ENCODE results near the gene IL1R2. TPM values are rescaled to one million over a fixed set of nuclear protein-coding genes. Genes with fewer than 3 reads are reported as not detected.

Gene IL1R2
- total and polyA plus RNA-seq, 2 experiments from 2014 or later, result 0.22 to 1.2 TPM

DNA sequence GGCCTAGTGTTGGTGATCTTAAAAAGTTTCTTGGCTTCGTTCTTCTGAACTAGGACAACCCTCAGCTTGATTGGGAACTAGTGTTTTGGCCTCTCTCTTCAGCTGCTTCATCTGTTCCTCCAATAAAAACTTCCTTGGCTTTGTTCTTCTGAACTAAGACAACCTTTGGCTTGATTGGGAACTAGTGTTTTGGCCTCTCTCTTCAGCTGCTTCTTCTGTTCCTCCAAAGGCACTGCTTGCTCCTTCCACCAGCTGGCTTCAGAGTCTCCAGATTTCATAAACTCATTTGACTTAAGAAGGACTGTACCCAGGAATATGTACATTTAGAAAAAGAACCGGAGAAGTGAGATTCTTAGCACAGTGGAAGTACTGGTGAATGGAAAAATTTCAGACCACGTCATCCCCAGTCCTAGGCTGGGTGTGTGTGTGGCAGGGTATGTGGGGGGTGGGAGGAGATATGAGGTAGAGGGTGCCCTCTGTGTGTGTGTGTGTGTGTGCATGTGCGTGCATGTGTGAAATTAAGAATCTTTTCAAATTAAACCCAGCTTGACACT, 20.4 kb downstream of the IL1R2 start:
- no peaks in the 10 kb centered on the region for H3K9me3 ChIP-seq (ENCODE audit: low read depth)
- no peaks in the 10 kb centered on the region for H3F3A ChIP-seq (ENCODE audit: insufficient read depth)
- 61 to 65% methylated on average over 4 of the region's 4 CpGs for WGBS, 2 experiments (ENCODE audit: low coverage in 1 of 2, low lambda C conversion rate in 2 of 2, missing lambda C conversion rate in 2 of 2)
- H3K79me2 ChIP-seq (ENCODE audit: insufficient read depth), result no peaks in the 10 kb centered on the region
- TF ChIP-seq EZH2 (IDR thresholded peaks at IDR 0.05; ENCODE audit: insufficient read depth, poor library complexity, severe bottlenecking) (no peak), EZH2phosphoT487 (IDR thresholded peaks at IDR 0.05; ENCODE audit: insufficient read depth, low read depth) (no peak)
- no peaks in the 10 kb centered on the region for H4K20me1 ChIP-seq (ENCODE audit: insufficient read depth)
- H3K9me2 ChIP-seq (ENCODE audit: insufficient read depth), result no peaks in the 10 kb centered on the region
- no peak overlapping the region for H2AFZ ChIP-seq
- H3K27me3 ChIP-seq (replicated peaks; ENCODE audit: insufficient read depth), result no peaks in the 10 kb centered on the region
- in situ Hi-C loops (cut with MboI), result loop anchor here (25.0 kb wide), 1 partner anchor 425 kb away; no protein-coding TSS in a partner anchor
- no peak overlapping the region for H3K27ac ChIP-seq
- DNase-seq, result no peak
- no peaks in the 10 kb centered on the region for H3K4me1 ChIP-seq (ENCODE audit: insufficient read depth)
- no peak overlapping the region for H3K9ac ChIP-seq
- H3K4me3 ChIP-seq, result no peak overlapping the region
- no peaks in the 10 kb centered on the region for H3K36me3 ChIP-seq (ENCODE audit: low read depth)
- H3K4me2 ChIP-seq (ENCODE audit: unreplicated experiment), result no peak overlapping the region

DNA sequence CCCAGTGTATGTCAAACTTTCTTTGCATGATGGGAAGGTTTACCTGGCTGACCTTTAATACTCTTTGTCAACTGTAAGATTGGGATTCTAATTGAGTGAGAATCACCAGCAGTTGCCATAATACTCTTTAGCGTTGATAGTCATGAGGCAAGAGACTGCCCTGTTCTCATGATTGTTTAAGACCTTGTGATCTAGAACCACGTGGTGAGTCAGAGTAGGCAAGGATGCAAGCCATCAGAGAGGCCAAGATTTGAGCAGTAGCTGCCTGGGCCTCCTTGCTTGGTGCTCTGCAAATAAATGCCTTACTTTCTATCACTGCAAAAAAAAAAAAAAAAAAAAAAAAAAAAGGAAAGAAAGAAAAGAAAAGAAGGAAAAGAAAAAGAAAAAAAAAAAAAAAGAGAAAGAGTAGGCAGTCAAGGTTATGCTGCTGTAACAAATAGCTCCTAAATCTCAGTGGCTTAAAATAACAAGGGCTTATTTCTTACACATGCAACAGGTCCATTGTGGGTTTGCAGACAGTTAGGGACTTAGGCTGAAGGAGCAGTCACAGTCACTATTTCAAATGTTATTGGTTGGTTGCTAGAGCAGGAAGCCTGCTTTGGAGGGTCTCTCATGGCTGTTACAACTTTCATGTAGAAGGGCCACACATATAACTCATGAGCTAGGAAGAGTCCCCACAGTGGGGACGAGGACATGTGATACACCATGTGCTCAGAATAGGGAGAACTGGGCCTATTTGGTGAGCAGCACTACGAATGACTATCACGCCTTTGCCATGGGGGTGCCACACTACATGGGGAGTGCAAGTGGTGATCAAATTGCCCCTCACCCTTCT, 21.7 kb downstream of the IL1R2 start:
- peaks cover 5% of the 10 kb centered on the region for H3F3A ChIP-seq (ENCODE audit: insufficient read depth)
- peaks cover under 1% of the 10 kb centered on the region for H3K4me1 ChIP-seq (ENCODE audit: insufficient read depth)
- no peak for TF ChIP-seq EZH2 (IDR thresholded peaks at IDR 0.05; ENCODE audit: insufficient read depth, poor library complexity, severe bottlenecking)
- TF ChIP-seq EZH2phosphoT487 (IDR thresholded peaks at IDR 0.05; ENCODE audit: insufficient read depth, low read depth), result no peak
- H3K79me2 ChIP-seq (ENCODE audit: insufficient read depth), result no peaks in the 10 kb centered on the region
- no peaks in the 10 kb centered on the region for H3K9me3 ChIP-seq (ENCODE audit: low read depth)
- H4K20me1 ChIP-seq (ENCODE audit: insufficient read depth), result no peaks in the 10 kb centered on the region
- no peaks in the 10 kb centered on the region for H3K9me2 ChIP-seq (ENCODE audit: insufficient read depth)
- H3K9ac ChIP-seq, result no peak overlapping the region
- no peaks in the 10 kb centered on the region for H3K36me3 ChIP-seq (ENCODE audit: low read depth)
- H3K4me3 ChIP-seq, result no peak overlapping the region
- 68 to 72% methylated on average over 5 of the region's 5 CpGs for WGBS, 2 experiments (ENCODE audit: low coverage in 1 of 2, low lambda C conversion rate in 2 of 2, missing lambda C conversion rate in 2 of 2)
- H3K4me2 ChIP-seq (ENCODE audit: unreplicated experiment), result no peak overlapping the region
- no peak overlapping the region for H2AFZ ChIP-seq
- peak; percentile 35 for DNase-seq
- H3K27ac ChIP-seq, result no peak overlapping the region
- no peaks in the 10 kb centered on the region for H3K27me3 ChIP-seq (replicated peaks; ENCODE audit: insufficient read depth)
- in situ Hi-C loops (cut with MboI), result loop anchor here (25.0 kb wide), 1 partner anchor 424 kb away; no protein-coding TSS in a partner anchor

DNA sequence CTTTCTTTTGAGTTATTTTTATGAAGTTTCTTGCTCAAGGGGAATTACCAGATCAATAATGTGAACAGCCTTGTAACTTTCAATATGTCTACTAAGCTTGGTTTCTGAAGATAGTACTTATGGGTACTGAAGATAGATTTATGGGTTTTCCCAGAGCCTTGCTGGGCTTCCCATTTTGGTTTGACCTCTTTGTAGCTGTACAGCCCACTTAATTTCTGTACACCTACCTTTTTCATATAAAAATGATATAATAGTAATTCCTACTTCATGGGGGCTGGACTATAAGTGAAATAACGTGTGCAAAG, 22.2 kb downstream of the IL1R2 start:
- Histone ChIP-seq H2AFZ (no peak overlapping the region), H3K4me3 (no peak overlapping the region), H3K79me2 (ENCODE audit: insufficient read depth) (no peaks in the 10 kb centered on the region), H3K9me2 (ENCODE audit: insufficient read depth) (no peaks in the 10 kb centered on the region), H4K20me1 (ENCODE audit: insufficient read depth) (no peaks in the 10 kb centered on the region), H3K27me3 (replicated peaks; ENCODE audit: insufficient read depth) (no peaks in the 10 kb centered on the region), H3K4me2 (ENCODE audit: unreplicated experiment) (no peak overlapping the region), H3F3A (ENCODE audit: insufficient read depth) (peaks cover 10% of the 10 kb centered on the region), H3K9me3 (ENCODE audit: low read depth) (no peaks in the 10 kb centered on the region), H3K36me3 (ENCODE audit: low read depth) (no peaks in the 10 kb centered on the region), H3K9ac (no peak overlapping the region), H3K4me1 (ENCODE audit: insufficient read depth) (peaks cover 6% of the 10 kb centered on the region), H3K27ac (no peak overlapping the region)
- TF ChIP-seq EZH2 (IDR thresholded peaks at IDR 0.05; ENCODE audit: insufficient read depth, poor library complexity, severe bottlenecking) (no peak), EZH2phosphoT487 (IDR thresholded peaks at IDR 0.05; ENCODE audit: insufficient read depth, low read depth) (no peak)
- in situ Hi-C loops (cut with MboI), result loop anchor here (25.0 kb wide), 1 partner anchor 423 kb away; no protein-coding TSS in a partner anchor
- DNase-seq, result no peak
- 58 to 73% methylated on average over 1 of the region's 1 CpG for WGBS, 2 experiments (ENCODE audit: low coverage in 1 of 2, low lambda C conversion rate in 2 of 2, missing lambda C conversion rate in 2 of 2)

DNA sequence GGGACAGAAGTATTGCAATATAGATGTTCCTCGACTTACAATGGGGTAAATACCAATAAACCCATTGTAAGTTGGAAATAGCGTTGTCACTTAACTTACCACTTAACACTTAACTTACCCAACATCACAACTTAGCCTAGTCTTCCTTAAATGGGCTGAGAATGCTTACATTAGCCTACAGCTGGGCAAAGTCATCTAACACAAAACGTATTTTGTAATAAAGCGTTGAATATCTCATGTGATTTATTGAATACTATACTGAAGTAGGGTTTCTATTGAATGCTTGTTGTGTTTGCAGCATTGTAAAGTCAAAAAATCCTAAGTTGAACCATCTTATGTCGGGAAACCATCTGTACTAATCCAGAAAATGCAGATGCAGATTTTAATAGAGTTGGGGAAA, 23.6 kb downstream of the IL1R2 start:
- WGBS, 2 experiments (ENCODE audit: low coverage in 1 of 2, low lambda C conversion rate in 2 of 2, missing lambda C conversion rate in 2 of 2), result 86 to 92% methylated on average over 5 of the region's 5 CpGs
- Histone ChIP-seq H3K27me3 (replicated peaks; ENCODE audit: insufficient read depth) (no peaks in the 10 kb centered on the region), H3F3A (ENCODE audit: insufficient read depth) (peaks cover 20% of the 10 kb centered on the region), H3K9me3 (ENCODE audit: low read depth) (no peaks in the 10 kb centered on the region), H3K36me3 (ENCODE audit: low read depth) (no peaks in the 10 kb centered on the region), H3K4me3 (no peak overlapping the region), H4K20me1 (ENCODE audit: insufficient read depth) (no peaks in the 10 kb centered on the region), H3K9ac (no peak overlapping the region), H3K4me2 (ENCODE audit: unreplicated experiment) (no peak overlapping the region), H3K79me2 (ENCODE audit: insufficient read depth) (no peaks in the 10 kb centered on the region), H3K27ac (no peak overlapping the region), H2AFZ (no peak overlapping the region), H3K4me1 (ENCODE audit: insufficient read depth) (peaks cover 15% of the 10 kb centered on the region), H3K9me2 (ENCODE audit: insufficient read depth) (no peaks in the 10 kb centered on the region)
- DNase-seq, result no peak
- no peak for TF ChIP-seq EZH2 (IDR thresholded peaks at IDR 0.05; ENCODE audit: insufficient read depth, poor library complexity, severe bottlenecking)
- in situ Hi-C loops (cut with MboI), result loop anchor here (25.0 kb wide), 1 partner anchor 422 kb away; no protein-coding TSS in a partner anchor
